T-helper 2 cell treated with Interferon-gamma antibody and Interleukin-4, amounts not matched to agents 100 ng/mL and 5 ng/mL, for 36 hours (primary cell): ENCODE data around the gene KLHL12. TPM values are rescaled to one million over a fixed set of nuclear protein-coding genes. Genes with fewer than 3 reads are reported as not detected.

Experiments used
- intact Hi-C: fragments of 100-400 bp; cut with micrococcal nuclease; formaldehyde crosslinking; loops from one replicate; pipeline ENCODE4 v1.15.1; 2023
- total RNA-seq: library from RNA; stranded (reverse); gene quantifications from 2 replicates; pipeline ENCODE4 v1.2.3, GENCODE V29; 2022

KLHL12 gene
- total RNA-seq, 1 donor from 2014 or later: 30.9 TPM

- intact Hi-C loops: loop anchor here (1.0 to 10.0 kb wide), 9 partner anchors 39 to 906 kb away; partner anchors contain the start of genes ADIPOR1, CYB5R1, KLHL12 and PCAT6
Observed at GRCh38 chr1:202888531-202889360, 38.3 kb downstream of the KLHL12 start, which contains the start of gene RABIF. Gene RABIF (minus strand): TSS chr1:202889149. CDS start chr1:202889098, 51 bp downstream.

DNA sequence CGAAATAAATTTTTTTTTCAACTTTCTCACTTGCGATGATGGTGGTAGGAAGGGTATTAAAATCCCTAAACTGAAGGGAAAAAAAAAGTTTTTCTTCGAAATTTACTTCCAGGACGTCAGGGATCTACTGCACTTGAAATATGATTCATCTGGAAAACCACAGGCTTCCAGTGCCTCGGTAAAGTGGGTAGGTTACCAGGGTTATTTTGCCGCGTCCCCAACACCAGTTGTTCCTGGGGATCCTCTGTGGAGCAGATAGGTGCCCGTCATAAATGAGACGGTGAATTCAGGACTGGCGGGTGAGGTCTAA lies 38.9 kb downstream of the KLHL12 start:
- intact Hi-C loops: loop anchor here (1.0 to 10.0 kb wide), 8 partner anchors 39 to 907 kb away; partner anchors contain the start of genes ADIPOR1, CYB5R1, KLHL12 and PCAT6

GRCh38 chr1:202880961-202881460 lies 46.0 kb downstream of the KLHL12 start:
- intact Hi-C loops: loop anchor here (10.0 kb wide), 1 partner anchor 914 kb away; the partner anchor contains the start of genes ZBED6 and ZC3H11A

GRCh38 chr1:202880062-202880461 lies 47.0 kb downstream of the KLHL12 start:
- intact Hi-C loops: loop anchor here (10.0 kb wide), 1 partner anchor 915 kb away; the partner anchor contains the start of genes ZBED6 and ZC3H11A

- intact Hi-C loops: no loop called here
Observed at GRCh38 chr1:202879128-202879527, 47.9 kb downstream of the KLHL12 start.

DNA sequence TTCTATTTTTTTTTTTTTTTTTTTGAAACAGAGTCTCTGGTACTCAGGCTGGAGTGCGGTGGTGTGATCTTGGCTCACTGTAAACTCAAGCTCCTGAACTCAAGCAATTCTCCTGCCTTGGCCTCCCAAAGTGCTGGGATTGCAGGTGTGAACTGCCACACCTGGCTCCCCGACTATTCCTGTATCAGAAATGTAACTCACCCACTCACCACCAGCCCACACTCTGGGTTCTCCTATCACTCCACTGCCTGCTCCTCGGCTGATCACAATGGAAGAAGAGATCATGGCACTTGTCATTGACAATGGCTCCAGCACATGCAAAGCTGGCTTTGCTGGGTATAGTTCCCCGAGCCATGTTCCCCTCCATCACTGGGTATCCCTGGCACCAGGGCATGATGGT lies 54.0 kb downstream of the KLHL12 start:
- intact Hi-C loops: no loop called here

DNA sequence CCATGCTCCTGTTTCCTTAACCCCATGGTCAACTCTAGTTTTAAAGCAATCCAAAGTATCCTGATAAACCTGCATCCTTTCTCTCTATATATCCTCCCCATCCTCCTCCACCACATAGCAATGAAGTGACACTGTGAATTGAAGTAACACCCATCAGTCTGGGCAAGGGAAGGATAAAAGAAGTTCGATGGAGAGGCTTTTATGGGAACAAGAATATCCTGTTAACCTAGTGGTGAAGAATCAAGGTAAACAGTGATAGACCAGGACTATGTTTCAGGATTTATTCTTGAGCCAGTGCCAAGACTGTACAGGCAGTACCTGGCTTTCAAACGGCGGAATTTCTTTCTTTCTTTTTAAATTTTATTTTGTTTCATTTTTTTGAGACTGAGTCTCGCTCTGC lies 55.7 kb downstream of the KLHL12 start:
- intact Hi-C loops: no loop called here

GRCh38 chr1:202862679-202863560 lies 64.1 kb downstream of the KLHL12 start:
- intact Hi-C loops: no loop called here

DNA sequence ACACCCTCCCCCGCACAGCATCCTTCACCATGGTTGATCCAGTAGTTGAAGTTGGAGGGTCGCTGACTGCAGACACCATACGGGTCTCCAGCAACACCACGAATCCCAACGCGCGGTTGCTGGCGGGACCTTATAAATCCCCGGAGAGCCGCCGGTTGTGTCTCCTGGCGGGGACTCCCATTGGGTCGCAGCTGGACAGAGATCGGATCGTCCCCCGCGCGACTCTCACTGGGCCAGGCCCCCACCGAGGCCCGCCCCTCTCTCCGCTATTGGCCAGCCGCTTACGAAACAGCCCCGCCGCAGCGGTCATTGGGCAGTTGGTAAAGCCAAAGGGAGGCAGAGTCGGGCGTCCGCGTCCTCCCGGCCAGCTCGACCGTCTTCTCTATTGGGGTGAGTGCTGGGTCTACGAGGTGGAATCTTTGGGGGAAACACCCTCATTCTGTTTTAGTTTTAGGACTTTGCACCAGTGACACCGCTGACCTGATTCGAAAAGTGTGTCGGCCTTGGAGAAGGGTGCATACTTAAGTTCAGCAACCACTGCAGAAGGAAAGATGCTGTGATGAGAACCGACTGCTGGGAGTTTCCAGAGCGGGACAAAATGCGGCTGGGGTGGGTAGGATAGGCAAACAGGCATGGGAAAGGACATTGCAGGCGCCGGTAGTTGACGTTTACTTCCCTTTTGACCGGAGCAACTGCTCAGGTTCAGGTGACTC lies 65.5 kb downstream of the KLHL12 start:
- intact Hi-C loops: no loop called here

DNA sequence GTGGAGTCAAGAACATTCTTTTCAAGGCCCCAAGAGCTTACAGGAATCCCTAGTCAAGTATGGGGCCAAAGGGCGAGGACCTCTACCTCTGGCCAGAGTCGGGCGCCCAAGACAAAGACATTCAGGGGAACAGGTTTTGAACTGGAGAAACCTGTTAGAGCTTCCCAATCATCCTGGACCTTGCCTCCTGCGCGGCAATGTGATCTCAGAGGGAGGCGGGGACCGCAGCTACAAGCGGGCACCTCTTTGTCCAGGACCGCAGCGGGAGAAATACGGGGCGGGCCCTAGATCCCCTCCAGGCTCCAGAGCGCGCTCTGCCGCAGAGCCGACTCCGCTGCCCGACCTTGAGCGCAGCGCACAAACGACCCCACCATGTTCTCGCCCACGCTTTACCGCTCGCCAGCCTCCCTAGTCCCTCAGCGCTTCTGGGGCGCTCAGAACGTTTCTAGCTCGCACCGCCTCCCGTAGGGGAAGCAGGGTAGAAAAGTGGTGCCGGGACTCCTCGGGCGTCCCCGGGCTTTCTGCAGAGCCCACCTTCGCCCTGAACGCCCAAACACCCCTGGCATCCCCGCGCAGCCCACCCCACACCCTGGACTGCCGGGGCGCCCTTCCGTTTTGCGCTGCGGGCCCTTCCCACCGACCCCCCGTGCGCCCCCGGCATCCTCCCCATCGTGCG lies 66.2 kb downstream of the KLHL12 start:
- intact Hi-C loops: no loop called here

DNA sequence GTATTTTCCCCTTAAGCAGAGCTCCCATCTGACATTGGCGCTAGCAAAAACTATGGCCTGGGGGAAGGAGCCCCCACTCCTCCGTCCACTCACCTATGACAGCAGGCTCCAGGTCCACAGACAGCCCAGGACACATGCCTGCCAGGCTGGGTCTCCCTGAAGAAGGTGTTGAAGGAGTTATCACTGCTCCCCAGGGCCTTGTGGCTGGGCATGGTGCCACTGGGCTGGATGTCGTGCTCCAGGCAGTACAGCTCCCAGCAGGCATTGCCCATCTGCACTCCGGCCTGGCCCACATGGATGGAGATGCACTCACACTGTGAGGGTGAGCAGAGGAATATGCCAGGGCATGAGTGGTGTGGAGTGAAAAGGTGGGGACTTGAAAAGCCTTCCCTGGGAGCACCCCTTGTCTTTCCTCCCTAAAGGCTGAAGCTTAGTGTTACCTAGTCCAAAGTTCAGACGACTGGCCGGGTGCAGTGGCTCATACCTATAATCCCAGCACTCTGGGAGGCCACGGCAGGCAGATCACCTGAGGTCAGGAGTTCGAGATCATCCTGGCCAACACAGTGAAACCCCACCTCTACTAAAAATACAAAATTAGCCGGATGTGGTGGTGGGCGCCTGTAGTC lies 68.1 kb downstream of the KLHL12 start:
- intact Hi-C loops: no loop called here

DNA sequence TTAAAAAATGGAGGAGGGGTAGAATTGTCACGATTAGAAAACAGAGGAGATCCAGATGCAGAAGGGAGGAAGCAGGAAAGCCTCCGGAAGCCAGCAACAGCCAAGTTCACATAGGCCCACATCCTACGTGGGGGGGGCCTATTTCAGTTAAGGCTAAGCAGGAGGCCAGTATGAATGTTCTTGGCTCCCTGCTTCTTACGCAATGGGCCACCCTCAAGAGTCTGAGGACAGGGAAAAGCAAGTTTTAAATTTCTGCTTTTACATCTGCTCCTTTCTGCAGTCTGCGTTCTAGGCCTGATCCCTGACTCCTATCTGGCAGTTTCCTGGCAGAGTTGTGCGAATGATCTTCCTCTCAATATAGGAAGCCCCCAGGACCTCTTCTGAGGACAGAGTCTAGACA lies 68.7 kb downstream of the KLHL12 start:
- intact Hi-C loops: no loop called here

GRCh38 chr1:202857136-202857610 lies 69.9 kb downstream of the KLHL12 start:
- intact Hi-C loops: no loop called here

- intact Hi-C loops: no loop called here
Observed at GRCh38 chr1:202856014-202856413, 71.0 kb downstream of the KLHL12 start.

- intact Hi-C loops: loop anchor here (5.0 kb wide), 1 partner anchor 102 kb away; no protein-coding TSS in a partner anchor
Observed at GRCh38 chr1:202854787-202855186, 72.2 kb downstream of the KLHL12 start.

DNA sequence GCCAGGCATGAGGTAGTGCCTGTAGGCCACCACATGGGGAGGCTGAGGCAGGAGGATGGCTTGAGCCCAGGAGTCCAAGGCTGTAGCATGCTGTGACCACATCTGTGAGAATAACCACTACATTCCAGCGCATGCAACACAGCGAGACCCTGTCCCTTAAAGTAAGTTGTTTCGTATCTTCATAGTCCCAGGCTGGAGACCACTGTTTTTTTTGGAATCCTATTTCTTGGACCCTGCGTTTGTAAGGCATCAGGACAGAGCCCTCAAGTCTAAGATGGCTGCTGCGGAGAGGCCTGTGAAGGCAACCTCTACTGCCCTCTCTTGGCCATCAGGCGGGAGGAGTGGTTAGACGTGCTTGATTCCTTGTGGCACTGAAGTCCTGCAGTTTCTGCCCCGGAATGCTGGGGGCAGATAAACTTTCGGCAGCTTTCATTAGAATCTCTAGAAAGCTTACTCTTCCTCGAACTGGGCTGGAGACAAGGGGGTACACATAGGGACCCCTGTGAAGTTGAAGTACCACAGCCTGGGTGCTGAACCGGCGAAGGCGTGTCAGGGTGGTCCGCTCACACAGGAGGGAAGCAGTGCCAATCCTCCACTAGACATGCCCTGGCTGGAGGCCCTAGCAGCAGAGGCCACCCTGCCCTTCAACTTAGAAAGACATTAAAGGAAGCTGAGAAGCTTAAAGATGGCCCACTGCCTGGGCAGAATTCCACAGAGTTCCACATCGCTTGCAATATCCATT lies 74.7 kb downstream of the KLHL12 start:
- intact Hi-C loops: loop anchor here (5.0 kb wide), 1 partner anchor 100 kb away; no protein-coding TSS in a partner anchor

DNA sequence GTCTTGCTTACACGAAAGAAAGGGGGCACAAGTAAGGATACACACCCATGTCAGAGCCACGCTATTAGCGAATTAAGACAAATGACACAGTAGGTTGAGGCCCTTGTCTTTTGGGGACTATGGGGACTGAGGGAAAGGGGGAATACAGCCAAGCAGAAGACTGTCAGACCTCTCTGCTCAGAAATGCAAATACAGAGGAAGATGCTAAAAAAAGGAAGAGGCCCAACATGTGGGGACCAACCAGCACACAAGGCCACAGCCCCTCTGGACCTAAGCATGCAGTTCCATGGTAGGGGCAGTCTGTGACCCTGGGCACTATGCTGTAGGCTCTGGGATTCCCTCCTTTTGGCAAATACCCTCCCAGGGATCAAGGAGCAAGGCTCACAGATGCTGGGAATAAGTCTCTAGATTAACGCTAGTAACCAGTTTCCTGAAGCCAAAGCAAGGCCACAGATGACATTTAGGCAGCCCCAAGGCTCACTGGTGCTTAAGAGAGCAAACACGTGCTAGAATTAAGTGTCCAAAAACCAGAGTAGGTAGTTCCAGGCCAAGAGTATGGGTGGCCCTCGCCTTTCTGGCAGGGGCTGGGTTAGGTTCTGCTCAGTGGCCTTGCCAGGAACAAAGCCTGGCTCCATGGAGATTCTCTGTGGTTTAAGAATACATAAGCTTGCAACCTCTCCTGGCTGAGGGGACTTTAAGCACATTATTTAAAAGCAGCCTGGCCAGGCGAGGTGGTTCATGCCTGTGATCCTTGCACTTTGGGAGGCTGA lies 76.3 kb downstream of the KLHL12 start:
- intact Hi-C loops: loop anchor here (5.0 kb wide), 1 partner anchor 98 kb away; no protein-coding TSS in a partner anchor

DNA sequence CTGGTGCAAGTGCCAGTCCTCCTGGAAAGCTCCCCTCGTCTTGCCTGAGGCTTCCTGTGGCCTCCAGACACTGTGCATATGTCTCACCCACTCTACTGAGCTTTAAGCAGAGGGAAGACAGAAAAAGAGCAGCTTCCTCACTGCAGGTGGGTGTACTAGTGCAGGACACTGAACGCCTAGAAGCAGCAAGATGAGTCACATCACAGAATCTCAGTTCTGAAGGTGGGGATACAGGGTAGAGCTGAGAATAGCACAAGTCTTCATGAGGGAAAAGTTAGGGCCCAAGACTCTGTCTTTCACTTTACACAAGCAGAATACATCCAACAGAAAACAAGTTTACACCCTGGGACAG lies 78.9 kb downstream of the KLHL12 start:
- intact Hi-C loops: loop anchor here (5.0 kb wide), 1 partner anchor 36 kb away; the partner anchor contains the start of gene PCAT6
